Measurements from ENCODE around the gene HDAC8. TPM values are rescaled to one million over a fixed set of nuclear protein-coding genes. Genes with fewer than 3 reads are reported as not detected.

HDAC8 gene
- total RNA-seq, 1 experiment from 2014 or later: 21.4 TPM

DNA sequence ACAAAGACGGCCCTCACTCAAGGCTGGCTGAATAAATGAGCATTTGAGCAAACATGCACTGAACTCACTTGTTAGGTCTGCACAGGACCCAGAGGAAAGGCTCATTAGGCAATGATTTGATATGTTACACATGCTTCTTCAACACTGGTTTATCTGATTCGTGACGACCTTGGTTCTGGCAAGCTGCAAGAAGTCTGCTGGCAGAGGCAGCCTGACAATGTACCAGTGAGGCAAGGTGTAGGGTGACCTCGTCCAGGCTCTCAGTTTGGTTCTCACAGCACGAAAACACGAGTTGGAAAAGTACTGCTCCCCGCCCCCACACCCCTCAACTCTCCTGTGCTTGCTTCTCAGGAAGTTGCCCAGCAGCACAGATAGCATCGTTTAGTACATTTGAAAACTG, 203.8 kb downstream of the HDAC8 start:
- no peaks in the 10 kb centered on the region for H3K27me3 ChIP-seq (ENCODE audit: insufficient read depth, low read length)
- H3K4me3 Mint-ChIP-seq: no peak overlapping the region
- no peaks in the 10 kb centered on the region for H3K79me2 ChIP-seq (ENCODE audit: insufficient read depth, low read length)
- no peak overlapping the region for H3T11ph ChIP-seq (ENCODE audit: low read length)
- H3K27ac ChIP-seq (ENCODE audit: insufficient read length, low read depth, low read length): no peak overlapping the region
- H3K4ac ChIP-seq (ENCODE audit: low read depth, low read length): no peak overlapping the region
- H3K4me1 Mint-ChIP-seq: peaks cover 3 to 5% of the 10 kb centered on the region in 2 experiments; a peak in 3 of 4 replicates
- H2BK5ac ChIP-seq (ENCODE audit: insufficient read length, low read length): no peak overlapping the region
- peaks cover 27% of the 10 kb centered on the region for H3K9me3 ChIP-seq (ENCODE audit: control insufficient read depth, low read depth, low read length)
- H3K14ac ChIP-seq (ENCODE audit: insufficient read depth, low read length): no peak overlapping the region
- DNase-seq: no peak
- no peak overlapping the region for H3K23ac ChIP-seq (ENCODE audit: insufficient read length, low read depth, low read length)
- H3K18ac ChIP-seq (ENCODE audit: insufficient read length, low read depth, low read length): no peak overlapping the region
- TF ChIP-seq, protein P1, sequence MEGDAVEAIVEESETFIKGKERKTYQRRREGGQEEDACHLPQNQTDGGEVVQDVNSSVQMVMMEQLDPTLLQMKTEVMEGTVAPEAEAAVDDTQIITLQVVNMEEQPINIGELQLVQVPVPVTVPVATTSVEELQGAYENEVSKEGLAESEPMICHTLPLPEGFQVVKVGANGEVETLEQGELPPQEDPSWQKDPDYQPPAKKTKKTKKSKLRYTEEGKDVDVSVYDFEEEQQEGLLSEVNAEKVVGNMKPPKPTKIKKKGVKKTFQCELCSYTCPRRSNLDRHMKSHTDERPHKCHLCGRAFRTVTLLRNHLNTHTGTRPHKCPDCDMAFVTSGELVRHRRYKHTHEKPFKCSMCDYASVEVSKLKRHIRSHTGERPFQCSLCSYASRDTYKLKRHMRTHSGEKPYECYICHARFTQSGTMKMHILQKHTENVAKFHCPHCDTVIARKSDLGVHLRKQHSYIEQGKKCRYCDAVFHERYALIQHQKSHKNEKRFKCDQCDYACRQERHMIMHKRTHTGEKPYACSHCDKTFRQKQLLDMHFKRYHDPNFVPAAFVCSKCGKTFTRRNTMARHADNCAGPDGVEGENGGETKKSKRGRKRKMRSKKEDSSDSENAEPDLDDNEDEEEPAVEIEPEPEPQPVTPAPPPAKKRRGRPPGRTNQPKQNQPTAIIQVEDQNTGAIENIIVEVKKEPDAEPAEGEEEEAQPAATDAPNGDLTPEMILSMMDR (conservative IDR thresholded peaks at IDR 0.05): no peak
- H4K8ac ChIP-seq (replicated peaks; ENCODE audit: insufficient read length, low read depth, low read length): no peak overlapping the region
- no peak overlapping the region for H3K56ac ChIP-seq (ENCODE audit: insufficient read length, low read depth, low read length)
- no peak overlapping the region for H4K5ac ChIP-seq (ENCODE audit: insufficient read length, low read depth, low read length)
- H4K20me1 ChIP-seq (ENCODE audit: control insufficient read depth, insufficient read depth, insufficient read length): no peaks in the 10 kb centered on the region
- no peak overlapping the region for H2AFZ ChIP-seq (ENCODE audit: low read length)
- peaks cover 0 to 3% (median 2%) of the 10 kb centered on the region in 3 experiments; a peak in 4 of 7 replicates for H3K36me3 Mint-ChIP-seq (ENCODE audit: insufficient read depth in 1 of 3, low read depth in 3 of 3)
- H2BK20ac ChIP-seq (ENCODE audit: low read depth, low read length, poor library complexity, severe bottlenecking): no peak overlapping the region
- no peak overlapping the region for H3K4me2 ChIP-seq (ENCODE audit: insufficient read depth, insufficient read length, low read length)
- no peak overlapping the region for H2BK15ac ChIP-seq (ENCODE audit: low read depth, low read length)
- H2BK12ac ChIP-seq (ENCODE audit: insufficient read length, low read depth, low read length): no peak overlapping the region
- H4K91ac ChIP-seq (ENCODE audit: insufficient read length, low read depth, low read length): no peak overlapping the region
- H3K27me3 Mint-ChIP-seq (ENCODE audit: low read depth): peaks cover 3% of the 10 kb centered on the region; the same call in 1 of the 2 replicates
- H3K23me2 ChIP-seq (ENCODE audit: insufficient read length, low read depth, low read length, poor library complexity, severe bottlenecking): no peaks in the 10 kb centered on the region
- no peak overlapping the region for H2BK120ac ChIP-seq (ENCODE audit: low read depth, low read length, poor library complexity, severe bottlenecking)
- no peaks in the 10 kb centered on the region for H3K4me1 ChIP-seq (ENCODE audit: insufficient read depth, low read length)
- no CpG with 5 or more reads among the region's 8 CpGs for WGBS (ENCODE audit: extremely low coverage, insufficient read length, low lambda C conversion rate)
- H2AK5ac ChIP-seq (ENCODE audit: insufficient read length, low read length): no peak overlapping the region
- H3K27ac Mint-ChIP-seq: no peak overlapping the region; a peak in 1 of 7 replicates
- no peak overlapping the region for H3K9ac ChIP-seq (ENCODE audit: extremely low read depth, insufficient read length, low read length)
- H3K9me3 Mint-ChIP-seq: peaks cover 54 to 73% of the 10 kb centered on the region in 2 experiments
- H3K79me1 ChIP-seq (ENCODE audit: insufficient read depth, low read depth, low read length, poor library complexity, severe bottlenecking): no peaks in the 10 kb centered on the region
